ENCODE measurements around the gene TRIAP1.

The TRIAP1 gene

DNA sequence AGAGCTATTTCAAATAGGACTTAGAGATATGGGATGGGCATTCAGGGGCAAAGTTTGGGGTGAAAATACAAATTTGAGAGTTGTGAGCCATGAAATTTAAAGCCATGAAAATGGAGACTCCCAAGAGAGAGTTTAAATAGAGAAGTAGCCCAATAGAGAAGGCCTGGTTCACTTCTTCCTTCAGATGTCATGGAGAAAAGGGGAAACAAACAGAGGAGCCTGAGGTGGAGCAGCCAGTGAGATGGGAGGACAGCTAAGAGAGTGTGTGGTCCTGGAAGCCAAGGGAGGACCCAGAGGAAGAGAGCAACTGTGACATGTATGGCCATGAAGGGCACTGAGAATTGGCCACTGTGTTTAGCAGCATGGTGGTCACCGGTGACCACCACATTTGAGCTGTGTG lies 37.4 kb upstream of the TRIAP1 start (continued):
- TF ChIP-seq, protein P1, sequence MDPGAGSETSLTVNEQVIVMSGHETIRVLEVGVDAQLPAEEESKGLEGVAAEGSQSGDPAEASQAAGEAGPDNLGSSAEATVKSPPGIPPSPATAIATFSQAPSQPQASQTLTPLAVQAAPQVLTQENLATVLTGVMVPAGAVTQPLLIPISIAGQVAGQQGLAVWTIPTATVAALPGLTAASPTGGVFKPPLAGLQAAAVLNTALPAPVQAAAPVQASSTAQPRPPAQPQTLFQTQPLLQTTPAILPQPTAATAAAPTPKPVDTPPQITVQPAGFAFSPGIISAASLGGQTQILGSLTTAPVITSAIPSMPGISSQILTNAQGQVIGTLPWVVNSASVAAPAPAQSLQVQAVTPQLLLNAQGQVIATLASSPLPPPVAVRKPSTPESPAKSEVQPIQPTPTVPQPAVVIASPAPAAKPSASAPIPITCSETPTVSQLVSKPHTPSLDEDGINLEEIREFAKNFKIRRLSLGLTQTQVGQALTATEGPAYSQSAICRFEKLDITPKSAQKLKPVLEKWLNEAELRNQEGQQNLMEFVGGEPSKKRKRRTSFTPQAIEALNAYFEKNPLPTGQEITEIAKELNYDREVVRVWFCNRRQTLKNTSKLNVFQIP (CRISPR knock-in tag; IDR thresholded peaks at IDR 0.05; ENCODE audit: borderline replicate concordance, low read depth) = no peak
- TF ChIP-seq, protein P2, sequence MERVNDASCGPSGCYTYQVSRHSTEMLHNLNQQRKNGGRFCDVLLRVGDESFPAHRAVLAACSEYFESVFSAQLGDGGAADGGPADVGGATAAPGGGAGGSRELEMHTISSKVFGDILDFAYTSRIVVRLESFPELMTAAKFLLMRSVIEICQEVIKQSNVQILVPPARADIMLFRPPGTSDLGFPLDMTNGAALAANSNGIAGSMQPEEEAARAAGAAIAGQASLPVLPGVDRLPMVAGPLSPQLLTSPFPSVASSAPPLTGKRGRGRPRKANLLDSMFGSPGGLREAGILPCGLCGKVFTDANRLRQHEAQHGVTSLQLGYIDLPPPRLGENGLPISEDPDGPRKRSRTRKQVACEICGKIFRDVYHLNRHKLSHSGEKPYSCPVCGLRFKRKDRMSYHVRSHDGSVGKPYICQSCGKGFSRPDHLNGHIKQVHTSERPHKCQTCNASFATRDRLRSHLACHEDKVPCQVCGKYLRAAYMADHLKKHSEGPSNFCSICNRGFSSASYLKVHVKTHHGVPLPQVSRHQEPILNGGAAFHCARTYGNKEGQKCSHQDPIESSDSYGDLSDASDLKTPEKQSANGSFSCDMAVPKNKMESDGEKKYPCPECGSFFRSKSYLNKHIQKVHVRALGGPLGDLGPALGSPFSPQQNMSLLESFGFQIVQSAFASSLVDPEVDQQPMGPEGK (CRISPR knock-in tag; IDR thresholded peaks at IDR 0.05; ENCODE audit: borderline replicate concordance) = no peak
- TF ChIP-seq CSDC2 (CRISPR knock-in tag; IDR thresholded peaks at IDR 0.05) (no peak), ZFP3 (CRISPR knock-in tag; IDR thresholded peaks at IDR 0.05) (no peak)

DNA sequence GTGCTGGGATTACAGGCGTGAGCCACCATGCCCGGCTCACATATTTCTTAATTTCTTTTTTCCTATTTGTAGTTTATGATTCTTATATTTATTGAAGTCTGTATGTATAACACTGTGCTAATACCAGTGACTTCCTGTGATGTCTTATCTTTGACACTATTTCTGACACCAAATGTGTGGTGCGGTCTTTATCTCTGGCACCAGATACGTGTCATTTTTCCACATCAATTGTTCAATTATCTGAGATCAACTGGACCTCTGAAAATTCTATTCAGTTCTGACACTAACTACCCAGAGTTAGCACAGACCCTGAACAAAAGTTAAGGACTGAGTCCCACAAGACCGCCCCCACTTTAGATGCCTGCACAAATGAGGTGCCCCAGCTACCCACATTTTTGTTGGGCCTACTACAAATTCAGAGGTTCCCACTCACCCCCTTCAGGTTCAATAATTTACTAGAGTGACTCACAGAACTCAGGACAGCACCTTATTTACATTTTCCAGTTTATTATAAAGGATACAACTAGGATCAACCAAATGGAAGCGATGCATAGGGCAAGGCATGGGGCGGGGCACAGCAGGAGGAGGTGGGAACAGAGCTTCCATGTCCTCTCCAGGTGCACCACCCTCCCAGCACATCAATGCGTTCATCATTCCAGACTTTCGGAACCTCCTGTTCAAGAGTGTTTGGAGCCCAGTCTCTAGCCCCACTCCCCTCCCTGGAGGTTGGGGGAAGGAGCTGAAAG lies 35.0 kb upstream of the TRIAP1 start:
- no peak for ATAC-seq
- TF ChIP-seq OSR1 (CRISPR knock-in tag; IDR thresholded peaks at IDR 0.05) (no peak), SNAI2 (CRISPR knock-in tag; IDR thresholded peaks at IDR 0.05) (no peak), ARNTL (CRISPR knock-in tag; IDR thresholded peaks at IDR 0.05; ENCODE audit: borderline replicate concordance, low read depth) (no peak), ZNF70 (CRISPR knock-in tag; IDR thresholded peaks at IDR 0.05) (no peak), ZFP3 (CRISPR knock-in tag; IDR thresholded peaks at IDR 0.05) (no peak), TCF4 (CRISPR knock-in tag; IDR thresholded peaks at IDR 0.05; ENCODE audit: borderline replicate concordance) (no peak), RARB (CRISPR knock-in tag; IDR thresholded peaks at IDR 0.05) (no peak), GLIS3 (CRISPR knock-in tag; IDR thresholded peaks at IDR 0.05) (no peak), BACH2 (CRISPR knock-in tag; IDR thresholded peaks at IDR 0.05; ENCODE audit: borderline replicate concordance) (no peak), ZNF8 (CRISPR knock-in tag; IDR thresholded peaks at IDR 0.05) (no peak), CSDC2 (CRISPR knock-in tag; IDR thresholded peaks at IDR 0.05) (no peak)
- TF ChIP-seq, protein P3, sequence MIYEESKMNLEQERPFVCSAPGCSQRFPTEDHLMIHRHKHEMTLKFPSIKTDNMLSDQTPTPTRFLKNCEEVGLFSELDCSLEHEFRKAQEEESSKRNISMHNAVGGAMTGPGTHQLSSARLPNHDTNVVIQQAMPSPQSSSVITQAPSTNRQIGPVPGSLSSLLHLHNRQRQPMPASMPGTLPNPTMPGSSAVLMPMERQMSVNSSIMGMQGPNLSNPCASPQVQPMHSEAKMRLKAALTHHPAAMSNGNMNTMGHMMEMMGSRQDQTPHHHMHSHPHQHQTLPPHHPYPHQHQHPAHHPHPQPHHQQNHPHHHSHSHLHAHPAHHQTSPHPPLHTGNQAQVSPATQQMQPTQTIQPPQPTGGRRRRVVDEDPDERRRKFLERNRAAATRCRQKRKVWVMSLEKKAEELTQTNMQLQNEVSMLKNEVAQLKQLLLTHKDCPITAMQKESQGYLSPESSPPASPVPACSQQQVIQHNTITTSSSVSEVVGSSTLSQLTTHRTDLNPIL (CRISPR knock-in tag; IDR thresholded peaks at IDR 0.05; ENCODE audit: low read depth) = no peak

DNA sequence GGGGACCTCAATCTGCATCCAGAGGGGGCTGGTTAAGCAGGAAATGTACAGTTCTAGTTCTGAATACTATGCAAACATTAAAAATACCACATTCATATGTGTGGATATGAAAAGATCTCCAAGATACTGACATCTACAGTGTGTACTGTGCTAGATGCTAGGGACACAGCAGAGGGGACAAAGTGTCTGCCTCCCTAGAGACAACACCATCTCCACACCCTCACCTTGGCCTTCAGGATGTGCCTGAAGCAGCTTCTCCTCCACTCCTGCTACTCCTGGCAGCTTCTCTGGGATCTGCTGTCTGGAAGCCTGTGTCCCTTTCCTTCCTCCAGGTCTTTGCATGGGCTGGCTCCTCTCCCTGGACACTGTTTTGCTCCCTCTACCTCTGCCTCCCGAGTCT lies 34.0 kb upstream of the TRIAP1 start:
- no peak for ATAC-seq
- TF ChIP-seq, protein P1 (CRISPR knock-in tag; IDR thresholded peaks at IDR 0.05; ENCODE audit: borderline replicate concordance, low read depth) = no peak
- TF ChIP-seq, protein P4, sequence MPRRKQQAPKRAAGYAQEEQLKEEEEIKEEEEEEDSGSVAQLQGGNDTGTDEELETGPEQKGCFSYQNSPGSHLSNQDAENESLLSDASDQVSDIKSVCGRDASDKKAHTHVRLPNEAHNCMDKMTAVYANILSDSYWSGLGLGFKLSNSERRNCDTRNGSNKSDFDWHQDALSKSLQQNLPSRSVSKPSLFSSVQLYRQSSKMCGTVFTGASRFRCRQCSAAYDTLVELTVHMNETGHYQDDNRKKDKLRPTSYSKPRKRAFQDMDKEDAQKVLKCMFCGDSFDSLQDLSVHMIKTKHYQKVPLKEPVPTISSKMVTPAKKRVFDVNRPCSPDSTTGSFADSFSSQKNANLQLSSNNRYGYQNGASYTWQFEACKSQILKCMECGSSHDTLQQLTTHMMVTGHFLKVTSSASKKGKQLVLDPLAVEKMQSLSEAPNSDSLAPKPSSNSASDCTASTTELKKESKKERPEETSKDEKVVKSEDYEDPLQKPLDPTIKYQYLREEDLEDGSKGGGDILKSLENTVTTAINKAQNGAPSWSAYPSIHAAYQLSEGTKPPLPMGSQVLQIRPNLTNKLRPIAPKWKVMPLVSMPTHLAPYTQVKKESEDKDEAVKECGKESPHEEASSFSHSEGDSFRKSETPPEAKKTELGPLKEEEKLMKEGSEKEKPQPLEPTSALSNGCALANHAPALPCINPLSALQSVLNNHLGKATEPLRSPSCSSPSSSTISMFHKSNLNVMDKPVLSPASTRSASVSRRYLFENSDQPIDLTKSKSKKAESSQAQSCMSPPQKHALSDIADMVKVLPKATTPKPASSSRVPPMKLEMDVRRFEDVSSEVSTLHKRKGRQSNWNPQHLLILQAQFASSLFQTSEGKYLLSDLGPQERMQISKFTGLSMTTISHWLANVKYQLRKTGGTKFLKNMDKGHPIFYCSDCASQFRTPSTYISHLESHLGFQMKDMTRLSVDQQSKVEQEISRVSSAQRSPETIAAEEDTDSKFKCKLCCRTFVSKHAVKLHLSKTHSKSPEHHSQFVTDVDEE (CRISPR knock-in tag; IDR thresholded peaks at IDR 0.05) = no peak
- TF ChIP-seq TOX (CRISPR knock-in tag; IDR thresholded peaks at IDR 0.05; ENCODE audit: borderline replicate concordance) = no peak
- no peak for TF ChIP-seq ZNF8 (CRISPR knock-in tag; IDR thresholded peaks at IDR 0.05)
- TF ChIP-seq ZC3H10 (CRISPR knock-in tag; IDR thresholded peaks at IDR 0.05) = no peak
- no peak for TF ChIP-seq ZFP30 (CRISPR knock-in tag; IDR thresholded peaks at IDR 0.05)
- TF ChIP-seq GLIS3 (CRISPR knock-in tag; IDR thresholded peaks at IDR 0.05) = no peak
- TF ChIP-seq, protein P2 (CRISPR knock-in tag; IDR thresholded peaks at IDR 0.05; ENCODE audit: borderline replicate concordance) = no peak
- no peak for TF ChIP-seq ISL1 (CRISPR knock-in tag; IDR thresholded peaks at IDR 0.05)
- TF ChIP-seq CSDC2 (CRISPR knock-in tag; IDR thresholded peaks at IDR 0.05) = no peak
- TF ChIP-seq TCF4 (CRISPR knock-in tag; IDR thresholded peaks at IDR 0.05; ENCODE audit: borderline replicate concordance) = no peak
- no peak for TF ChIP-seq OSR1 (CRISPR knock-in tag; IDR thresholded peaks at IDR 0.05)

Data from SK-N-SH treated with all-trans-retinoic acid at 6 μM for 48 hours (cell line).